KMS-11 (cell line): ENCODE data around the gene PTPN14.
"Not testable (repeated sequence)": the region's sequence is repeated elsewhere in the genome, so short reads cannot be mapped to it uniquely, and the experiment has no call there.

Experiments
- H2AFZ ChIP-seq: fragments of 200-600 bp; sonication (generic); 2 replicates; pipeline ENCODE4 v1.6.1; 2016; ENCODE audit warnings: antibody characterized with exemption, mixed run types, low read depth
- H3K27ac ChIP-seq: fragments of 200-600 bp; sonication (generic); 2 replicates; pipeline ENCODE4 v1.6.1; 2016; ENCODE audit warnings: mild to moderate bottlenecking, mixed run types
- H3K27me3 ChIP-seq: fragments of 200-600 bp; sonication (generic); 2 replicates; pipeline ENCODE4 v1.6.1; 2017; ENCODE audit warnings: mild to moderate bottlenecking, low read depth, mixed run types, moderate library complexity; ENCODE audit not compliant: insufficient read depth
- H3K36me3 ChIP-seq: fragments of 200-600 bp; sonication (generic); 2 replicates; pipeline ENCODE4 v1.6.1; 2017; ENCODE audit warnings: mild to moderate bottlenecking, mixed run types; ENCODE audit not compliant: insufficient read depth
- H3K4me1 ChIP-seq: fragments of 200-600 bp; sonication (generic); 2 replicates; pipeline ENCODE4 v1.6.1; 2016; ENCODE audit warnings: mild to moderate bottlenecking, low read depth, mixed run types; ENCODE audit not compliant: poor library complexity, severe bottlenecking
- H3K4me2 ChIP-seq: fragments of 200-600 bp; sonication (generic); 2 replicates; pipeline ENCODE4 v1.7.0; 2016; ENCODE audit warnings: mild to moderate bottlenecking, mixed run types
- H3K4me3 ChIP-seq: fragments of 200-600 bp; sonication (generic); IDR thresholded peaks from 2 replicates; pipeline ENCODE4 v1.6.1; 2017; ENCODE audit warnings: low read depth, low read length, mixed read lengths; ENCODE audit not compliant: insufficient read depth
- H3K79me2 ChIP-seq: fragments of 200-600 bp; sonication (generic); 2 replicates; pipeline ENCODE4 v1.6.1; 2016; ENCODE audit warnings: low read depth, mixed run types; ENCODE audit not compliant: insufficient read depth
- H3K9ac ChIP-seq: fragments of 200-600 bp; sonication (generic); 2 replicates; pipeline ENCODE4 v1.6.1; 2016; ENCODE audit warnings: mild to moderate bottlenecking, mixed run types
- H4K20me1 ChIP-seq: fragments of 200-600 bp; sonication (generic); 2 replicates; pipeline ENCODE4 v1.6.1; 2016; ENCODE audit warnings: mild to moderate bottlenecking, mixed run types; ENCODE audit not compliant: insufficient read depth
- TF ChIP-seq, protein P1 (sequence below): fragments of 200-600 bp; sonication (generic); conservative IDR thresholded peaks from 2 replicates; pipeline ENCODE4 v1.6.1; 2017; ENCODE audit warnings: low read depth, mild to moderate bottlenecking, antibody characterized with exemption, low read length, moderate library complexity, mixed read lengths

The PTPN14 gene

DNA sequence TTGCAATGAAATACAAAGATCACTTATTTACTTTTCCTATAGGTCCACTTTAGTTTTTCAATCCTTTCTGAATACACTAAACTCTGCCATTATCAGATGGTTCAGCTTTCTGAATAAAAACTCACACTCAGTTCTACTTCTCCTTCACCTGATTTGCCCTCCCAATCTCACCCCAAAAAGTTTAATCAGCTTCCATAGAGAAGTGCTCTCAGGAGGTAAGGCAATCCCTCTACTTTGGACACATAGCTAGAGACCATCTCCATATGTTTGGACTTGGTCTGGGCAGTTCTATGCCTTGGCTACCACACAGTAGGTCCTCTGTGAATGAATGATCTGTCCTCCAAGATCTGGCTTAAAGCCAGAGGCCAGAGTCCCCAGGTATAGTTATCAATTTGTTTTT lies 40.9 kb downstream of the PTPN14 start:
- no peaks in the 10 kb centered on the region for H3K4me1 ChIP-seq

DNA sequence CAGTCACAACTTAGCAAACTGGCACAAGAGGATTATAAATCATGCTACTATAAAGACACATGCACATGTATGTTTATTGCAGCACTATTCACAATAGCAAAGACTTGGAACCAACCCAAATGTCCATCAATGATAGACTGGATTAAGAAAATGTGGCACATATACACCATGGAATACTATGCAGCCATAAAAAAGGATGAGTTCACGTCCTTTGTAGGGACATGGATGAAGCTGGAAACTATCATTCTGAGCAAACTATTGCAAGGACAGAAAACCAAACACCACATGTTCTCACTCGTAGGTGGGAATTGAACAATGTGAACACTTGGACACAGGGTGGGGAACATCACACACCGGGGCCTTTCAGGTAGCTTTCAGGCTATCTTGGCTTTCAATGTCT lies 41.8 kb downstream of the PTPN14 start:
- not testable (repeated sequence) for H3K4me2 ChIP-seq, H4K20me1 ChIP-seq, H2AFZ ChIP-seq, H3K4me3 ChIP-seq, H3K27me3 ChIP-seq, H3K36me3 ChIP-seq, H3K79me2 ChIP-seq, H3K27ac ChIP-seq, H3K4me1 ChIP-seq, H3K9ac ChIP-seq

More for the DNA sequence above, 40.9 kb downstream of the PTPN14 start:
- Histone ChIP-seq H3K4me2 (no peak overlapping the region), H3K79me2 (no peaks in the 10 kb centered on the region), H3K9ac (no peak overlapping the region), H3K27ac (no peak overlapping the region), H2AFZ (no peak overlapping the region), H3K27me3 (no peaks in the 10 kb centered on the region), H3K4me3 (no peak overlapping the region), H3K36me3 (no peaks in the 10 kb centered on the region), H4K20me1 (no peaks in the 10 kb centered on the region)
- TF ChIP-seq, protein P1, sequence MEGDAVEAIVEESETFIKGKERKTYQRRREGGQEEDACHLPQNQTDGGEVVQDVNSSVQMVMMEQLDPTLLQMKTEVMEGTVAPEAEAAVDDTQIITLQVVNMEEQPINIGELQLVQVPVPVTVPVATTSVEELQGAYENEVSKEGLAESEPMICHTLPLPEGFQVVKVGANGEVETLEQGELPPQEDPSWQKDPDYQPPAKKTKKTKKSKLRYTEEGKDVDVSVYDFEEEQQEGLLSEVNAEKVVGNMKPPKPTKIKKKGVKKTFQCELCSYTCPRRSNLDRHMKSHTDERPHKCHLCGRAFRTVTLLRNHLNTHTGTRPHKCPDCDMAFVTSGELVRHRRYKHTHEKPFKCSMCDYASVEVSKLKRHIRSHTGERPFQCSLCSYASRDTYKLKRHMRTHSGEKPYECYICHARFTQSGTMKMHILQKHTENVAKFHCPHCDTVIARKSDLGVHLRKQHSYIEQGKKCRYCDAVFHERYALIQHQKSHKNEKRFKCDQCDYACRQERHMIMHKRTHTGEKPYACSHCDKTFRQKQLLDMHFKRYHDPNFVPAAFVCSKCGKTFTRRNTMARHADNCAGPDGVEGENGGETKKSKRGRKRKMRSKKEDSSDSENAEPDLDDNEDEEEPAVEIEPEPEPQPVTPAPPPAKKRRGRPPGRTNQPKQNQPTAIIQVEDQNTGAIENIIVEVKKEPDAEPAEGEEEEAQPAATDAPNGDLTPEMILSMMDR = no peak

DNA sequence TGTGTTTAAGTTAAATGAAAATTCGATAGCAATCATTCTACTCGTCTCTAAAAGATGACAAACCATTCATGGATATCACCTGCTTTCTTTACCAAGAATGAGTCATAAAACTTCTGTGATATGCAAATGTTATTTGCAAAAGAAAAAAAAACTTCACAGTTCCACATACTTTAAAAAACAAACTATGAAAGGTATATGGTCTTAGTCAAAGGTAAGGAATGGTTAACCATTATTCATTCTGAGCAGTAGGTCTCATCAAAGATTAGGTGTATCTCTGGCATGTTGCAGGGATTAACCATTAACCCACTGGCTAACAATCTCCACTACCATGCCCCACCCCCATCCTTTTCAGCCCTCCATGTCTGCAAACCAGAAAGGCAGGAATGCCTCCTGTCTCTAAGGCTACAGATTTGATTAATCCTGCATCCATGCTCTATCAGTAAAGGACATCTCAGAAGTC lies 44.4 kb downstream of the PTPN14 start:
- H3K36me3 ChIP-seq = no peaks in the 10 kb centered on the region
- H3K4me1 ChIP-seq = no peaks in the 10 kb centered on the region
- no peaks in the 10 kb centered on the region for H4K20me1 ChIP-seq
- no peak overlapping the region for H3K4me2 ChIP-seq
- H2AFZ ChIP-seq = no peak overlapping the region
- TF ChIP-seq, protein P1 = no peak
- H3K79me2 ChIP-seq = no peaks in the 10 kb centered on the region
- H3K9ac ChIP-seq = no peak overlapping the region
- H3K27ac ChIP-seq = no peak overlapping the region
- H3K4me3 ChIP-seq = no peak overlapping the region
- H3K27me3 ChIP-seq = no peaks in the 10 kb centered on the region

DNA sequence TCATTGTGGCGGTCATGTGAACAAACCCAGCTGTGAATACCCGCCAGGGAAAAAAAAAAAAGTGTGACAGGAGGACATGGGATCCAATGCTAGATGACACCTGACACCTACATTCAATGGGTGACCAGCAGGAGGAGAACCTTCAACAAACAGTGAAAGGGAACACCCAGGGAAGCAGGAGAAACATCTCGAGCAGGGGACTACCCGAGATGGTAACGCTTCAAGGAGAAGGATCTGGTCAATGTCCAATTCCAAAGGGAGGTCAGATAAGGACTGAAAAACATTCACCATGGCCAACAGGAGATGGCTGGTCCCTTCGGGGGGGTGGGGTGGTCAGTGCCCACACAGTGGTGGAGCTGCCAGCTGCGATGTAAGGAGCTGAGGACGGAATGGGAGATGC lies 46.3 kb downstream of the PTPN14 start:
- no peaks in the 10 kb centered on the region for H3K27me3 ChIP-seq
- no peak overlapping the region for H3K4me2 ChIP-seq
- no peaks in the 10 kb centered on the region for H3K4me1 ChIP-seq
- no peaks in the 10 kb centered on the region for H3K79me2 ChIP-seq
- H2AFZ ChIP-seq = no peak overlapping the region
- H4K20me1 ChIP-seq = no peaks in the 10 kb centered on the region
- TF ChIP-seq, protein P1 = no peak
- H3K9ac ChIP-seq = no peak overlapping the region
- H3K4me3 ChIP-seq = no peak overlapping the region
- no peak overlapping the region for H3K27ac ChIP-seq
- H3K36me3 ChIP-seq = no peaks in the 10 kb centered on the region

DNA sequence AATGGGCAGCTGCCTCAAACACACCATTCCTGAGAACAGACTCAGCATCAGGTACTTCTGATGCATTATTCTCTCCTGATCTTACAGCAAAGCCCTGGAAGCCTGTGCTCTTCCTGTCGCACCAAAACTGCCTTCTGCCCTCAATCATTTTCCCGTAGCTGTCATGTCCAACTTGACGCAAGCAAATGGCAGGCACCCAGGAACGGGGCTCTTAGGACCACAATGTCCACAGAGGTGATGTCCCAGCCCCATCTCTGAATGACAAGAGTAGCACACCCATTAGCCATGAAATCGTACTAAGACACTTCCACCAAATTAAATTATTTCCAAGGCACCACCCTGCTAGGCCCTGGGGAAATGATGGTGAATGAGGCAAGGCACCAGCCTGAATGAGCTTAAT lies 47.1 kb downstream of the PTPN14 start:
- Histone ChIP-seq H3K36me3 (no peaks in the 10 kb centered on the region), H3K4me1 (no peaks in the 10 kb centered on the region)

More for the DNA sequence above, 47.1 kb downstream of the PTPN14 start:
- Histone ChIP-seq H3K27me3 (no peaks in the 10 kb centered on the region), H4K20me1 (no peaks in the 10 kb centered on the region), H3K4me3 (no peak overlapping the region), H2AFZ (no peak overlapping the region), H3K4me2 (no peak overlapping the region), H3K27ac (no peak overlapping the region), H3K9ac (no peak overlapping the region), H3K79me2 (no peaks in the 10 kb centered on the region)
- TF ChIP-seq, protein P1 = no peak
